ENCODE results near the gene MIS18BP1. TPM values are rescaled to one million over a fixed set of nuclear protein-coding genes. Genes with fewer than 3 reads are reported as not detected.
"Not testable (repeated sequence)": the region's sequence is repeated elsewhere in the genome, so short reads cannot be mapped to it uniquely, and the experiment has no call there.

MIS18BP1 gene
- total RNA-seq, 1 donor from 2014 or later, result 9.7 TPM

DNA sequence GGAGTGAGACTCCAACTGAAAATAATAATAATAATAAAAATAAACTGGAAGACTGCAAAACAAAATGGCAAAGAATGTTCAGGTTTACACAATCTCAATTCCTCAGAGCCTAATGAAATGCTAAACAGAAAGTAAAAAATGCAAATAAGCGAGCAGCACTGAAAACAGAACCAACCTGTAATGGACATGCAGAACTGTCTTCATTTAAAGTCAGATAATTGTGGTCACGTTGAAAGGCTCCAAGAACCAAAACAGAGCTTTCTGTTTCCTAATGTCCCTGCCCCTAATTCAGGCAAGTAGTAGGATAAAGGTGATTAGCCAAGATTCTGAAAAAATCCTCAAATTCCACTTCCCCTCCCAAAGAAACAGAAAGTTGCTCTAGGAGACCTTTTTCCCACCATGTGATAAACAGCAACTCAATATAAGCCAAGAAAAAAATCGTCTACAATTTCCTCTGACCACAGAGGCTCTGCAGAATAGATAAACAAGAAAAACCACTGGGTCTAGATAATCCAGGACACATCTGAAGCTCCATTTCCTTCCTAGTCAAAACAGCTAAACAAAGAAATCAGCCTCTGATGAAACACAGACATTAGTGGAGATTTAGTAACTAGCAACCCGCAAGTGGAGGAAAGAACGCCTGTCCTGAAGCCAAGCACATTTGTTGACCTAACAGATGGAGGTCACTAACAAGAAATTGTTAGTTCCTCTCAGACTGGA lies 3.0 kb downstream of the MIS18BP1 start:
- no peak for DNase-seq (ENCODE audit: low spot score)
- intact Hi-C loops (cut with DNase I), result loop anchor here (5.0 kb wide), 4 partner anchors 113 to 353 kb away; partner anchors contain the start of genes FANCM, KLHL28, PRPF39 and TOGARAM1

DNA sequence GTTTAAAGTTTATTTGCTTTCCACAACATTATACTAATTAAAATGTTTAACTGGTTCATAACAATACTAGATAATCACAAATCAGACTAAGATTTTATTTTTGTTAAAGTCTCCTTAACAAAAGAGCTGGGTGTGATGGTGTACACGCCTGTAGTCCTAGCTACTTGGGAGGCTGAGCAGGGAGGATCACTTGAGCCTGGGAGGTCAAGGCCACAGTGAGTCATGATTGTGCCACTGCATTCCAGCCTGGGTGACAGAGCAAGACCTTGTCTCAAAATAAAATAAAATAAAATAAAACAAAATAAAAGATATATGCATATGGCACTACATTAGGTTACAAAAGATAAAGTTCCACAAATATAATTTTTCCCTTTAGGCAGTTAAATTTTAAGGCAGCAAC lies 5.6 kb downstream of the MIS18BP1 start:
- no peak for DNase-seq (ENCODE audit: low spot score)
- intact Hi-C loops (cut with DNase I), result no loop called here

DNA sequence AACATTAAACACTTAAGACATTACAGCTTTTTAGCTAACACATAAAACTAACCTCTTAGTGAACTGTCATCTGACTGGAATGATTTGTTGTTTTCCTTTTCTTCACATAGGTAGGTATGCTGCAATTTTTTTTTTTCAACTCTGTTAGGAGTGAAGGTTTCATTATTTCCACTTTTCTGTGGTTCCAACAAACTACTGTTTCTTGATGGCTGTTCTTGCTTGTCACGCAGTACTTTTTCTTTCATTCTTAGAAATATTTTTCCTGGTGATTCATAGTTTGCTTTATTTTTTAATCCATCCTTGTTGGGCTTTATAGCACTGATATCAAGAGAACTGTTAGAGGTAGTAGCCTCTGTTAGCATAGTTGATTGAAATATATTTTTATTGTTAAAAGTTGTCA lies 6.3 kb downstream of the MIS18BP1 start:
- intact Hi-C loops (cut with DNase I), result no loop called here
- DNase-seq (ENCODE audit: low spot score), result no peak

DNA sequence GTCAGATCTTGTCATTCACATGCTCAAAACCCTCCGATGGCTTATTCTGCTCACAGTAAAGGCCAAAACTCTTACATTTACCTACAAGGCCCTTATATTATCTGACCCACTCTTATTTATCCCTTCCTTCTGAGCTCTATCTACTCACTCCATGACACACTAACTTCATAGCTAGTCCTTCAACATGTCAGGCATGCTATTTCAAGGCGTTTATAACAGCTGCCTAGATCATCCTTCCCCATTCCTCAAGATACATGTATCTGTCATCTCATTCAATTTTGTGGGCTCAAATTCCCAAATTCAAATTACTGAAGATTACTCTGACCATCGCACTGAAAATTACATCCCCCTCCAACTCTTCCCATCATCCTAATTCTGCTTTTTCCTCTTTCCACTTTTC lies 6.9 kb downstream of the MIS18BP1 start:
- no peak for DNase-seq (ENCODE audit: low spot score)
- intact Hi-C loops (cut with DNase I), result no loop called here

DNA sequence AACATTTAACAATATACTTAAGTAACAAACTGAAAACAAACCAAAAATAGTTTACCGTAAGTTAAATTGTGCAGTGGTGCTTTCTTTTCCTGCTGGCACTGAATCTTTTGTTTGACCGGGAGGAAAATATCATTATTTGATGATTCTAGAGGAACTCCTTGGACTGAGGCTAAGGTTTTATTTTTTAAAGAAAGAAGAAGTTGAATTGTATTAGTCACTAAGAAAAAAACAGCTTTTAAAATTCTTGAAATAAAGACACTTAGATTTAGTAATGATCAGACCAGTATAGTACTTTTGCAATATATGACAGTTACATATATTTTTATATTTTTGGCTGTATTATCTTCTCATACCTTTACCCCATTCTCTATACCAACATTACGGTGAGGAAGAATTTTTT lies 10.3 kb downstream of the MIS18BP1 start:
- DNase-seq (ENCODE audit: low spot score), result no peak
- intact Hi-C loops (cut with DNase I), result no loop called here

DNA sequence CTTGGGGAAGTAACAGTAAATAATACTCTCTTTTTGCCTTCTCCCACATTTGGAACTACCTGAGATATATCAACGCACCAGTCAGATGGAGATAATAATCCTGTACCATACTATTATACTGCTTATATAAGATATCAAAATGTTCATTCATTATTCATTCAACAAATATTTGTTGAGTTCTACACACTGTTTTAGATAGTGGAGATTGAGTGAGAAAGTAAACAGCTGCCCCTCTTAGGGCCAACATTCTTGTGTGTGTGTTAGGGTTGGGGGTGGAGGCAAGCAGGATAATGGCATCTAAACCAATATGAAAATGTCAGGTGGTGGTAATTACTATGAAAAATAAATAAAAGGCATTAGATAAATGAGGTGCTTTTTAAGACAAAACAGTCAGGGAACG lies 14.0 kb downstream of the MIS18BP1 start:
- no peak for DNase-seq (ENCODE audit: low spot score)
- intact Hi-C loops (cut with DNase I), result no loop called here

DNA sequence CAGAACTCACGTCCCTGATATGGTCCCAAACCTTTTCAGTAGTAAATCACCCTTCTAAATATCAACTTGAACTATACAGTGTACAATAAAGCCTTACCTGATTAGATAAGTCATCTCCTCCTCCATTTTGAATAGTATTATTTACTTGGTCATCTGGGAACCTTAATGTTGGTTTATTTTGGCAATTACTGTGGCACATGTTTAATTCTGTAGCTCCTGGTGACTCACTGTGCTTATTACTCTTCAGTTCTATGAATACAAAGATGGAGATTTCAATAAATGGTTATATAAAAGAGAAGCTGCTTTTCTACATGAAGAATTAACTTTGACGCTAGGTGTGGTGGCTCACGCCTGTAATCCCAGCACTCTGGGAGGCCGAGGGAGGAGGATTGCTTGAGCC lies 25.4 kb downstream of the MIS18BP1 start:
- DNase-seq (ENCODE audit: low spot score), result no peak
- intact Hi-C loops (cut with DNase I), result no loop called here

DNA sequence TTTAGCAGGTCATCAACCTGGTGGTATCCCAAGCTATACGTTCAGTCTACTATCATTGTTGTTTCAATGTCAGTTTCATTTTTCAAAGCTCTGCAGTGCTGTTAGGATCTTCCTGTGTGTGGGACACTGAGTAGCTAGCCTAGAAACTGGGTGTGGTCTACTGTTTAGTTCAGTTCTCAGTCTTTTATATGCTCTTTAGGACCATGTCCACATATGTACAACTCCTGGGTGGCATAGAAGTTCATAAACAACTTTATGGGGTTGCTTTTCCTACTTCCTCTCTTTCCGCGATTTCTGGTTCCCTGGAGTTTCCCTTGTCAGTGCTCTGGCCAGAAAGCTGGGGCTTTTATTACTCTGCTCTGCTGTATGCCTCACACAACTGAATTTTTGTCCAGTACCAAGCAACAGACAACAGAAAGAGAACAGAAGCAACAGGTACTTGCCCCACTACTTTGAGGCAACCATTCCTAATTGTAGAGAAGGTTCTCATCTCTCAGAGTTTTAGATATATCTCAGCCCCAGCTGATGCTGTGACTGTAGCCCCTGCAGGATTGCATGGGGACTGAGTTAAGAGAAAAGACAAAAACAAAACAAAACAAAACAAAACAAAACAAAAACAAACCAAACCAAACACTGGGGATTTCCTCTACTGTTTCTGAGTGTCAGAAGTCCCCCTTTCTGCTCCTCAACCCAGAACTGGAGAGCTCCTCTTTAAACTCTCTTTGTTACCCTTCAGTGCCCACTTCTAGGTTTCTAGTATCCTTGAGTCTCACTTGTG lies 30.3 kb downstream of the MIS18BP1 start:
- intact Hi-C loops (cut with DNase I), result no loop called here
- DNase-seq (ENCODE audit: low spot score), result no peak

DNA sequence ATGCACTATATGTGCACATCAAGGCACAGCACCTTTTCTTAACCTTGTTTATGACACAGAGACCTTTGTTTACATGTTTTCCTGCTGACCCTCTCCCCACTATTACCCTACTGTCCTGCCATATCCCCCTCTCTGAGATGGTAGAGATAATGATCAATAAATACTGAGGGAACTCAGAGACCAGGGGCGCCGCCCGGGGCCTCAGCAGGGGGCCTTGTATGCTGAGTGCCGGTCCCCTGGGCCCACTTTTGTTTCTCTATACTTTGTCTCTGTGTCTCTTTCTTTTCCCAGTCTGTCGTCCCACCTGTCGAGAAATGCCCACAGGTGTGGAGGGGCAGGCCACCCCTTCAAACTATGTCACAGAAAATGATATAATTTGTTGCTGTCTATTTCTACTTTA lies 38.7 kb downstream of the MIS18BP1 start:
- DNase-seq (ENCODE audit: low spot score); intact Hi-C loops (cut with DNase I): not testable (repeated sequence)

DNA sequence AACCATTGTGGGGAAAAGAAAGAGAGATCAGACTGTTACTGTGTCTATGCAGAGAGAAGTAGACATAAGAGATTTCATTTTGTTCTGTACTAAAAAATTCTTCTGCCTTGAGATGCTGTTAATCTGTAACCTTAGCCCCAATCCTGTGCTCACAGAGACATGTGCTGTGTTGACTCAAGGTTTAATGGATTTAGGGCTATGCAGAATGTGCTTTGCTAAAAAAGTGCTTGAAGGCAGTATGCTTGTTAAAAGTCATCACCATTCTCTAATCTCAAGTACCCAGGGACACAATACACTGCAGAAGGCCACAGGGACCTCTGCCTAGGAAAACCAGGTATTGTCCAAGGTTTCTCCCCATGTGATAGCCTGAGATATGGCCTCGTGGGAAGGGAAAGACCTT lies 39.3 kb downstream of the MIS18BP1 start:
- intact Hi-C loops (cut with DNase I); DNase-seq (ENCODE audit: low spot score): not testable (repeated sequence)

DNA sequence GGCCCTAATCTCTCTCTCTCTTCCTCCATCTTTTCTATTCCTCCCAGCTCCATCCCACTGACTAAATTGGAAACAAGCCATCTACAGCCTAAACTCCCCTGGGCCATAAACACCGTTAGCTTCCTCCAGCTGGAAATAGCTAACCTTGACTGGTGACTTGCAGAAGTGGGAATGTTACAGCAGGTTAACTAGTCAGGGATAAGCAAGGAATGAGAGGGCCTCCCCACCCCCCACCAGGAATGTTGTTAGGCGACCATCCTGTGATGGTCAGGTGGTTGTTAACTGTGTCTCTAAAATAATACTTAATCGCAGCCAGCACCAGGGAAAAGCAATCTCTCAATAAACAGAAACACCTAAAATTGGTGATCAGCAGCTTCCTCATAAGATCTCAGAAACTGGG lies 40.8 kb downstream of the MIS18BP1 start:
- no peak for DNase-seq (ENCODE audit: low spot score)
- intact Hi-C loops (cut with DNase I), result no loop called here

DNA sequence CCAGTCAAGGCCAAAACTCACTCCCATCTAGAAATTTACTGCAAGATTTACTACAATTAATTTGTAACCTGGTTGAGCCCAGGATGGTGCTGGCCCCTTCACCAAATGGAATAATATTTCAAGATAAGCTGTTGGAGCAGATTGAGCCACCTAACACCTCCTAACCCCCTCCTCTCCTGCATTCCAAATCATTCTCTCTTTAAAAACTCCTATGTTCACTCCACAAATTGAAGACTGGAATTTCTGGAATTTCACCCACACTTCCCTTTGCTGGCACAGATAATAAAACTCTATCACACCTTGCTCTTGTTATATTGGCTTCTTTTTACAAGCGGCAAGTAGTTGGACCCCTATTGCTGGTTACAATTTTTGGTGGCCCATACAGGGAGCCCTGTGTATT lies 41.7 kb downstream of the MIS18BP1 start:
- DNase-seq (ENCODE audit: low spot score), result no peak
- intact Hi-C loops (cut with DNase I), result no loop called here

DNA sequence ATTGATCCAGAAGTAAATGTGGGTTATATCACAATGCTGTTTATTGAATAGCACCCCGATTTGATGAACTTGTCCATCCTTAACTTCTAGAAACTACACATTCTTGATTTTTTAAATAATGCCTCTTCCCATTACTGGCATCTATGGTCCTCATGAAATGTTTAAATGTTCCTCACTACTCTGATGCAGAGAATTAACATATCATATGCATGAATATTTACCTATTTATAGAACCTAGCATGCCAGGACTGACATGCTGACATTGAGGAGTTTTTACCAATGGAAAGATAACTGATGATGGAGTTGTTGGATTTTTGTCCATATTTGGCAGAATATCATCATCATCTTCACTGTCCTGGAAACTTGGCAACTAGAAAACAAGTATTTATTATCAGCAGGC lies 42.8 kb downstream of the MIS18BP1 start:
- intact Hi-C loops (cut with DNase I), result no loop called here
- DNase-seq (ENCODE audit: low spot score), result no peak

DNA sequence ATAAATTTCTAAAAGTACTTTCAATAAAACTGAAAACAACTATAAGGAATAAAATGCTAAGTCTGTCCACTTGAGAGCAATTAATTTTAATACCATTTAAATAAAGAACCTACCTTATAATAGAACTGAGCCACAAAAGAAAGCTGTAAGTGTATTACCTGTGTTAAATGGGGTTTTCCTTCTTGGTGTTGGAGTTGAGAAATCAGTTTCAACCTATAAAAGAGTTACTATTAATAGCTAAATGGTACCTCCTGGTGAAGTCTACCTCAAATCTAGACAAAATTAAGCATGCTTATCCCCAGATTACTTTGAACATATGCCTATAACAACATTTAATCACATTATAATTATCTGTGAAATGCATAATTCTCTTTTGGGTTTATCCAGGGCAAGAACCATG lies 48.8 kb downstream of the MIS18BP1 start:
- intact Hi-C loops (cut with DNase I), result no loop called here
- no peak for DNase-seq (ENCODE audit: low spot score)

DNA sequence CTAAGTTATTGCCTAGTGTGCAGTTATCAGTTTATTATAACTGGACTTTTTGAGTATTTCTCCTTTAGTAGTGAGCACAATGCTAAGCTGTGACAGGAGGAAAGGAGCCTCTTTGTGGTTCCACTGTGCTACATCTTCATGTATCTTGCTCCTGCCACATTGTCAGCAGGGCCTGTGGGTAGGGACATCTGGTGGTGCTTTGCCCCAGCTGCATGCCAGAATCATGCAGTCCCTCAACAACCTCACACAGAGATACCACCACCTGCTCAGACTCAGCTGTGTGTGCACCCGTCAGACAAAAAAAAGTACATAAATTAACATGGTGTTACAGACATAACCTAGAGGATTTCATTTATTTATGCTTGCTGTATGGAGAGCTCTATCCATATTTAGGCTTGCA lies 51.1 kb downstream of the MIS18BP1 start:
- intact Hi-C loops (cut with DNase I), result no loop called here
- DNase-seq (ENCODE audit: low spot score), result no peak

DNA sequence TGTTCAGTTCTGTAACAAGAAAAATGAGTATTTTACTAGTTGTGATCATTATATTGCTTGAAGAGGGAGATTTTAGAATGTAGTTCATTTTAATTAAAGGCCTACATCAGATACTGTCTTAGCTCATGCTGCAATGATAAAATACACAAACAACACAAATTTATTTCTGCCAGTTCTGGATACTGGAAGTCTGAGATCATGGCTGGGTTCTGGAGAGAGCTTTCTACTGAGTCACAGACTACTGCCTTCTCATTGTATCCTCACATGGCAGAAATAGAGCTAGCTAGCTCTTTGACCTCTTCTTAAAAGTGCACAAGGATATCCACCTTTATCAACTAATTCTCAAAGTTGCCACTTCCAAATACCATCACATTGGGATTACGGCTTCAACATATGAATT lies 53.8 kb downstream of the MIS18BP1 start:
- DNase-seq (ENCODE audit: low spot score), result no peak
- intact Hi-C loops (cut with DNase I), result no loop called here

DNA sequence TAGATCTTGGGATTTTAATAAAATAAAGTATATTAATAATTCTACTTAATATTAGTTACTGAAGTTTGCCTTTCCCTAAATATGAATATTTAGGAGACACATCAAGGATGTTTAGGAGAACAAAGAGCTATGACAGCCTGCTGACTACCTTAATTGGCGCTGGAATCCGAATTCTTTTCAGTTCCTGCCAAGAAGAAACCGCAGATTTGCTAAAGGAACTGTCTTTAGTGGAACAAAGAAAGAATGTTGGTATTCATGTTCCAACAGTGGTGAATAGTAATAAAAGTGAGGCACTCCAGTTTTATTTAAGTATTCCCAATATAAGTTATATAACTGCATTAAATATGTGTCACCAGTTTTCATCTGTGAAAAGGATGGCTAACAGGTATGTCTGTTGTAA lies 54.5 kb downstream of the MIS18BP1 start:
- no peak for DNase-seq (ENCODE audit: low spot score)
- intact Hi-C loops (cut with DNase I), result no loop called here

DNA sequence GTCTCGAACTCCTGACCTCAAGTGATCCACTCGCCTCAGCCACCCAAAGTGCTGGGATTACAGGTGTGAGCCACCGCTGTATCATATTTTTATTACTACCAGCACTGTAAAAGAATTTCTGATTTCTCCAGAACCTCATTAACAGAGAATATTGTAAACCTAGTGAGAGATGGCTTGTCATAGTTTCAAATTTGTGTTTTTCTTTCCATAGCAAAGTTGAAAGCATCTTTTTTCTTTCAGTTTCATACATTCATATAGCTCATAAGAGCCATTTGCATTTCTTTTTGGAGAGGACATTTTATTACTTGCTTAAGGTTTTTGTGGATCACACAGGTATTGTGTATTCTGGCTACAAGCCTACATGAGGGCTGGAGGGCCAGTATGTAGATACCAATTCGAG lies 58.0 kb downstream of the MIS18BP1 start:
- DNase-seq (ENCODE audit: low spot score), result no peak
- intact Hi-C loops (cut with DNase I), result no loop called here

DNA sequence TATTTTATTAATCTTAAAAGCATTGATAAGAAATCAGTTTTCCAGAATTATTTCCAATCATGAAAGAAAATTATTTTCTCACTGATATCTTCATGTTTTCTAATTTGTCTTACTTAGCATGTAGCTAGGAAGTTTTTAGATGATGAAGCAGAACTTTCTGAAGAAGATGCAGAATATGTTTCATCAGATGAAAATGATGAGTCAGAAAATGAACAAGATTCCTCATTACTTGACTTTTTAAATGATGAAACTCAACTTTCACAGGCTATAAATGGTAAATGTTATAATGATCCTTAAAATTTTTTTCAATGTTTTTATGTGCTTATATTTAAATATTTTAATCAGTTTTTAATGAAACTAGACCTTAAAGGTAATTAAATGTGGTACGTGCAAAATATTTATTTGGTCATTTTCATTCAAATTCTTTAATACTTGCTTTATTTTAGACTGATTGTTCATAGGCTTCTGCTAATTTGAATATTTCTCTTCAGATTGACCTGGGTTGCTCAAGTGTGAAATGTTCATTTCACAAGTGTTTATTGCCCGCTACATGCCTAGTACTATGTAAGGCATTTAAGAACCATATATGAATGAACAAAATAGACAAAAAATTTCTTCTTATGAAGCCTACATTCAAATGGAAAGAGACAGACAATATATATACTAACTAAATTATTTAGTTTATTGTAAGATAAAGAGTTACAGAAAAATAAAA lies 67.7 kb downstream of the MIS18BP1 start:
- intact Hi-C loops (cut with DNase I), result no loop called here
- DNase-seq (ENCODE audit: low spot score), result no peak

DNA sequence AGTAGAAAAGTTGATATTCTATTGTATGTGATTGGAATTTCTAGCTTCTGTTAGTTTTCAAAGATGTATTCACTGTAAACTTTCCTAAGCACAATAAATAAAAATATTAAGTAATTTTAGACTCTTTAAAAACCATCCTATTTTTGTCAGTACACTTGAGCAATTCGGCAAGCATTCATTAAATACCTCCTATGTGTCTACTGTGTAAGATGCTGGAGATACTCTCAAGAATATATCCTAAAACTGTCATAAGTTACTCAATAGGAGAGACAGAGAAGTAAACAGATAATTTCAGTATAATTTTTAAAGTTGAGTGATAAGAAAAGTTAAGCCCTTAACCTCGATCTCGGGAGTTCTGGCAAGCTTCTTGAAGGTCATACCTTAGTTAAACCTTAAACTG lies 71.2 kb downstream of the MIS18BP1 start:
- intact Hi-C loops (cut with DNase I), result no loop called here
- no peak for DNase-seq (ENCODE audit: low spot score)

DNA sequence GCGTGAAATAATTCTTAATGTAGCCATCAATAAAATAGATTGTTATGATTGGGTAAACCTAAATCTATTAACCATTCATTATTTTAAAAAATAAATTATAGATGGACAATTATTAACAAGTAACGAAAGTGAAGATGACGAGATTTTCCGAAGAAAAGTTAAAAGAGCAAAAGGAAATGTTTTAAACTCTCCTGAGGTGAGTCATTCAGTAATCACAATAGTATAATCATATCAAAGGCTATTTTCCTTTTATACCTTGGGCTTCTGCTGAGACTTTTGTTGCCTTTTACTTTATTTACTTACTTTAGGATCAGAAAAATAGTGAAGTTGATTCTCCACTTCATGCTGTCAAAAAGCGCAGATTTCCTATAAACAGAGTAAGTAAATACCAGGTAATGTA lies 71.7 kb downstream of the MIS18BP1 start:
- intact Hi-C loops (cut with DNase I), result no loop called here
- DNase-seq (ENCODE audit: low spot score), result no peak
